ENCODE data around the gene ACOT4.

DNA sequence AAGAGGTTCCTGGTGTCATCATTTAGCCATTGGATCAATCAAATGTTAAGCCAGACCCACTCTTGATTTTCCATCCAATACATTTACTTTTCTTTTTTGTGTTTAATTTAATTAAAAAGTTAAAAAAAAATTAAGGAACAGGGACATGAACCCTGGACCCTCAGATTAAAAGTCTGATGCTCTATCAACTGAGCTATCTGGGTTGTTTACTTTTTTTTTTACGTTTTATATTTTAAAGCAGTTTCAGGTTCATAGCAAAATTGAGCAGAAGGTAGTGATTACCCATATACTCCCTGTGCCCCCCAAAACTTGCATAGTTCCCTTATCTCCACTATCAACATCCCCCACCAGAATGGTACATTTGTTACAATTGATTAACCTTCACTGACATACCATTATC lies 3.0 kb upstream of the ACOT4 start:
- TF ChIP-seq, protein P1, sequence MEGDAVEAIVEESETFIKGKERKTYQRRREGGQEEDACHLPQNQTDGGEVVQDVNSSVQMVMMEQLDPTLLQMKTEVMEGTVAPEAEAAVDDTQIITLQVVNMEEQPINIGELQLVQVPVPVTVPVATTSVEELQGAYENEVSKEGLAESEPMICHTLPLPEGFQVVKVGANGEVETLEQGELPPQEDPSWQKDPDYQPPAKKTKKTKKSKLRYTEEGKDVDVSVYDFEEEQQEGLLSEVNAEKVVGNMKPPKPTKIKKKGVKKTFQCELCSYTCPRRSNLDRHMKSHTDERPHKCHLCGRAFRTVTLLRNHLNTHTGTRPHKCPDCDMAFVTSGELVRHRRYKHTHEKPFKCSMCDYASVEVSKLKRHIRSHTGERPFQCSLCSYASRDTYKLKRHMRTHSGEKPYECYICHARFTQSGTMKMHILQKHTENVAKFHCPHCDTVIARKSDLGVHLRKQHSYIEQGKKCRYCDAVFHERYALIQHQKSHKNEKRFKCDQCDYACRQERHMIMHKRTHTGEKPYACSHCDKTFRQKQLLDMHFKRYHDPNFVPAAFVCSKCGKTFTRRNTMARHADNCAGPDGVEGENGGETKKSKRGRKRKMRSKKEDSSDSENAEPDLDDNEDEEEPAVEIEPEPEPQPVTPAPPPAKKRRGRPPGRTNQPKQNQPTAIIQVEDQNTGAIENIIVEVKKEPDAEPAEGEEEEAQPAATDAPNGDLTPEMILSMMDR (conservative IDR thresholded peaks at IDR 0.05) = no peak
- TF ChIP-seq ZFX (IDR thresholded peaks at IDR 0.05) = no peak
